OCI-LY1 (cell line): Measurements from ENCODE around the gene SERINC5.

Experiments used
- H2AFZ ChIP-seq: fragments of 200-600 bp; sonication (generic), shearing (Covaris generic); 2 replicates; pipeline ENCODE4 v1.6.0; 2014; ENCODE audit warnings: antibody characterized with exemption, mild to moderate bottlenecking, low read length
- H3F3A ChIP-seq: fragments of 200-600 bp; sonication (generic), shearing (Covaris generic); 2 replicates; pipeline ENCODE4 v1.6.0; 2014; ENCODE audit warnings: mild to moderate bottlenecking, antibody characterized with exemption, low read length, moderate library complexity; ENCODE audit not compliant: insufficient read depth
- H3K27ac ChIP-seq: fragments of 200-600 bp; sonication (generic); 2 replicates; pipeline ENCODE4 v1.5.1; 2014; ENCODE audit warnings: low read length, mixed run types, mild to moderate bottlenecking, low read depth; ENCODE audit not compliant: poor library complexity, severe bottlenecking
- H3K27me3 ChIP-seq: fragments of 200-600 bp; sonication (generic); 2 replicates; pipeline ENCODE4 v1.6.0; 2014; ENCODE audit warnings: antibody characterized with exemption, mild to moderate bottlenecking, low read length, moderate library complexity; ENCODE audit not compliant: insufficient read depth
- H3K36me3 ChIP-seq: fragments of 200-600 bp; sonication (generic); 2 replicates; pipeline ENCODE4 v1.6.1; 2014; ENCODE audit warnings: mild to moderate bottlenecking, antibody characterized with exemption, low read length, moderate library complexity, mixed read lengths; ENCODE audit not compliant: insufficient read depth
- H3K4me1 ChIP-seq: fragments of 200-600 bp; sonication (generic); 2 replicates; pipeline ENCODE4 v1.5.1; 2014; ENCODE audit warnings: mild to moderate bottlenecking, low read length, moderate library complexity; ENCODE audit not compliant: insufficient read depth, severe bottlenecking
- H3K4me2 ChIP-seq: fragments of 200-600 bp; sonication (generic), shearing (Covaris generic); 2 replicates; pipeline ENCODE4 v1.6.1; 2014; ENCODE audit warnings: low read length
- H3K4me3 ChIP-seq: fragments of 200-600 bp; sonication (generic); 2 replicates; pipeline ENCODE4 v1.5.1; 2014; ENCODE audit warnings: low read length, low read depth, mild to moderate bottlenecking, mixed read lengths; ENCODE audit not compliant: poor library complexity, severe bottlenecking
- H3K79me2 ChIP-seq: fragments of 200-600 bp; shearing (Covaris generic); 2 replicates; pipeline ENCODE4 v1.6.1; 2016; ENCODE audit warnings: mixed run types, low read length, mixed read lengths; ENCODE audit not compliant: insufficient read depth
- H3K9ac ChIP-seq: fragments of 200-600 bp; sonication (generic), shearing (Covaris generic); 2 replicates; pipeline ENCODE4 v1.6.1; 2014; ENCODE audit warnings: mild to moderate bottlenecking, low read length, mixed read lengths
- H3K9me2 ChIP-seq: fragments of 200-600 bp; sonication (generic), shearing (Covaris generic); 2 replicates; pipeline ENCODE4 v1.6.1; 2014; ENCODE audit warnings: low read depth, mild to moderate bottlenecking, low read length, mixed read lengths
- H3K9me3 ChIP-seq: fragments of 200-600 bp; shearing (Covaris generic); 2 replicates; pipeline ENCODE4 v1.6.1; 2014; ENCODE audit warnings: low read length, mixed read lengths
- H4K20me1 ChIP-seq: fragments of 200-600 bp; sonication (generic), shearing (Covaris generic); 2 replicates; pipeline ENCODE4 v1.6.0; 2016; ENCODE audit warnings: mild to moderate bottlenecking, low read length; ENCODE audit not compliant: insufficient read depth
- CTCF ChIP-seq: fragments of 200-600 bp; sonication (generic), shearing (Covaris generic); IDR thresholded peaks from 2 replicates; pipeline ENCODE4 v1.5.1; 2017; ENCODE audit warnings: mild to moderate bottlenecking, antibody characterized with exemption, low read length, moderate library complexity, mixed read lengths
- EZH2 ChIP-seq: fragments of 200-600 bp; sonication (generic), shearing (Covaris generic); IDR thresholded peaks from 2 replicates; pipeline ENCODE4 v1.8.0; 2017; ENCODE audit warnings: borderline replicate concordance, mixed run types, mild to moderate bottlenecking, antibody characterized with exemption, low read length, moderate library complexity, mixed read lengths

SERINC5 gene

GRCh38 chr5:80181618-80182211 is 74.1 kb downstream of the SERINC5 start:
- Histone ChIP-seq H4K20me1 (no peaks in the 10 kb centered on the region), H3K9me3 (no peaks in the 10 kb centered on the region), H3K27me3 (no peaks in the 10 kb centered on the region), H3K36me3 (peaks cover 20% of the 10 kb centered on the region), H3K4me1 (peaks cover 87% of the 10 kb centered on the region), H3K27ac (peak overlapping the region; percentile 99), H3K9me2 (no peaks in the 10 kb centered on the region), H3K4me2 (peak overlapping the region; percentile 69), H3K9ac (peak overlapping the region; percentile 71), H3K79me2 (peaks cover 23% of the 10 kb centered on the region), H3F3A (peaks cover 7% of the 10 kb centered on the region; the same call in 1 of the 2 replicates), H2AFZ (no peak overlapping the region), H3K4me3 (peak overlapping the region; percentile 41)
- TF ChIP-seq CTCF (no peak), EZH2 (no peak)

- H3K9me2 ChIP-seq, result no peaks in the 10 kb centered on the region
- H3K9me3 ChIP-seq, result no peaks in the 10 kb centered on the region
- no peaks in the 10 kb centered on the region for H3K27me3 ChIP-seq
- no peaks in the 10 kb centered on the region for H3F3A ChIP-seq
- no peak overlapping the region for H2AFZ ChIP-seq
- peak overlapping the region; percentile 76 for H3K27ac ChIP-seq
- no peak overlapping the region for H3K4me3 ChIP-seq
- H4K20me1 ChIP-seq, result no peaks in the 10 kb centered on the region
- H3K4me1 ChIP-seq, result peaks cover 42% of the 10 kb centered on the region
- TF ChIP-seq CTCF (no peak), EZH2 (no peak)
- peaks cover 19% of the 10 kb centered on the region for H3K79me2 ChIP-seq
- no peak overlapping the region for H3K4me2 ChIP-seq
- peaks cover 49% of the 10 kb centered on the region for H3K36me3 ChIP-seq
- no peak overlapping the region for H3K9ac ChIP-seq
Observed at GRCh38 chr5:80177236-80177635, 78.6 kb downstream of the SERINC5 start.

- no peaks in the 10 kb centered on the region for H3K9me3 ChIP-seq
- H3K79me2 ChIP-seq, result peaks cover 16% of the 10 kb centered on the region
- no peaks in the 10 kb centered on the region for H3F3A ChIP-seq
- H4K20me1 ChIP-seq, result no peaks in the 10 kb centered on the region
- H3K36me3 ChIP-seq, result peaks cover 66% of the 10 kb centered on the region
- no peak overlapping the region for H3K4me3 ChIP-seq
- no peaks in the 10 kb centered on the region for H3K27me3 ChIP-seq
- no peak overlapping the region for H3K27ac ChIP-seq
- no peak overlapping the region for H3K9ac ChIP-seq
- no peaks in the 10 kb centered on the region for H3K9me2 ChIP-seq
- no peak for TF ChIP-seq EZH2
- no peak for TF ChIP-seq CTCF
- peaks cover 23% of the 10 kb centered on the region for H3K4me1 ChIP-seq
- no peak overlapping the region for H2AFZ ChIP-seq
- no peak overlapping the region for H3K4me2 ChIP-seq
Observed at GRCh38 chr5:80175337-80175736, 80.5 kb downstream of the SERINC5 start.
